ENCODE results near the gene AP3S1. TPM values are rescaled to one million over a fixed set of nuclear protein-coding genes. Genes with fewer than 3 reads are reported as not detected.

The AP3S1 gene
- polyA plus RNA-seq, 3 donors, result 30.2 to 86.1 (median 84.8) TPM

- Histone ChIP-seq H3K27me3 (ENCODE audit: control insufficient read depth in 2 of 2, insufficient read depth in 2 of 2, low read length in 2 of 2) (no peaks in the 10 kb centered on the region), H3K79me2 (ENCODE audit: insufficient read depth, low read length) (peaks cover 100% of the 10 kb centered on the region), H3K9me3 (replicated peaks in 1 of 2; ENCODE audit: control insufficient read depth in 1 of 2, insufficient read depth in 1 of 2, low read length in 2 of 2) (no peaks in the 10 kb centered on the region), H3K9ac (ENCODE audit: insufficient read depth, low read length, poor library complexity, severe bottlenecking) (no peak overlapping the region), H2AFZ (ENCODE audit: insufficient read depth, low read depth, low read length, poor library complexity, severe bottlenecking) (no peak overlapping the region), H3K36me3 (replicated peaks in 1 of 2; ENCODE audit: control insufficient read depth in 1 of 2, insufficient read depth in 2 of 2, low read length in 2 of 2) (no peaks in the 10 kb centered on the region), H4K20me1 (ENCODE audit: insufficient read depth, low read length) (peaks cover 52% of the 10 kb centered on the region), H3K4me2 (replicated peaks; ENCODE audit: extremely low read depth, low read length, poor library complexity, severe bottlenecking) (no peak overlapping the region), H3K4me3 (replicated peaks in 1 of 3; ENCODE audit: low read depth in 2 of 3, low read length in 3 of 3) (no peak overlapping the region), H3K4me1 (ENCODE audit: control insufficient read depth in 1 of 2, insufficient read depth in 2 of 2, low read length in 2 of 2) (peaks cover 12 to 19% of the 10 kb centered on the region in 2 donors), H3K27ac (ENCODE audit: low read depth in 1 of 2, low read length in 2 of 2) (no peak overlapping the region)
- Mint-ChIP-seq H3K36me3 (no peaks in the 10 kb centered on the region), H3K9me3 (no peaks in the 10 kb centered on the region), H3K4me3 (no peak overlapping the region), H3K27ac (no peak overlapping the region), H3K4me1 (peaks cover 39% of the 10 kb centered on the region), H3K27me3 (ENCODE audit: low read depth in 3 of 3) (no peaks in the 10 kb centered on the region)
- intact Hi-C loops (cut with micrococcal nuclease), result no loop called here
- WGBS (ENCODE audit: insufficient coverage), result no CpG with 5 or more reads among the region's 7 CpGs
- TF ChIP-seq CTCF (IDR thresholded peaks at IDR 0.05), result no peak
- DNase-seq, result no peak
Measured at GRCh38 chr5:115847290-115847689, 5.6 kb downstream of the AP3S1 start.

GRCh38 chr5:115849258-115849798 lies 7.6 kb downstream of the AP3S1 start:
- Histone ChIP-seq H4K20me1 (ENCODE audit: insufficient read depth, low read length) (peaks cover 52% of the 10 kb centered on the region), H3K9me3 (replicated peaks in 1 of 2; ENCODE audit: control insufficient read depth in 1 of 2, insufficient read depth in 1 of 2, low read length in 2 of 2) (peaks cover 0 to 3% of the 10 kb centered on the region in 2 donors), H3K27ac (ENCODE audit: low read depth in 1 of 2, low read length in 2 of 2) (no peak overlapping the region), H3K9ac (ENCODE audit: insufficient read depth, low read length, poor library complexity, severe bottlenecking) (no peak overlapping the region), H2AFZ (ENCODE audit: insufficient read depth, low read depth, low read length, poor library complexity, severe bottlenecking) (no peak overlapping the region), H3K4me1 (ENCODE audit: control insufficient read depth in 1 of 2, insufficient read depth in 2 of 2, low read length in 2 of 2) (peaks cover 0 to under 1% of the 10 kb centered on the region in 2 donors), H3K36me3 (replicated peaks in 1 of 2; ENCODE audit: control insufficient read depth in 1 of 2, insufficient read depth in 2 of 2, low read length in 2 of 2) (no peaks in the 10 kb centered on the region), H3K4me2 (replicated peaks; ENCODE audit: extremely low read depth, low read length, poor library complexity, severe bottlenecking) (no peak overlapping the region), H3K27me3 (ENCODE audit: control insufficient read depth in 2 of 2, insufficient read depth in 2 of 2, low read length in 2 of 2) (no peaks in the 10 kb centered on the region), H3K79me2 (ENCODE audit: insufficient read depth, low read length) (peaks cover 100% of the 10 kb centered on the region), H3K4me3 (replicated peaks in 1 of 3; ENCODE audit: low read depth in 2 of 3, low read length in 3 of 3) (no peak overlapping the region)
- 100% methylated on average over 1 of the region's 3 CpGs for WGBS (ENCODE audit: insufficient coverage)
- H3K4me3 Mint-ChIP-seq, result no peak overlapping the region
- no peak for TF ChIP-seq CTCF (IDR thresholded peaks at IDR 0.05)
- H3K27ac Mint-ChIP-seq, result no peak overlapping the region
- peaks cover 5 to 13% of the 10 kb centered on the region in 2 donors for H3K36me3 Mint-ChIP-seq
- peaks cover 24% of the 10 kb centered on the region for H3K4me1 Mint-ChIP-seq
- H3K27me3 Mint-ChIP-seq (ENCODE audit: low read depth in 3 of 3), result no peaks in the 10 kb centered on the region
- intact Hi-C loops (cut with micrococcal nuclease), result no loop called here
- DNase-seq, result no peak
- H3K9me3 Mint-ChIP-seq, result peaks cover 4 to 10% (median 7%) of the 10 kb centered on the region in 7 donors

All from CD14-positive monocyte (primary cell).